ENCODE data around the gene UBTD1.

Gene UBTD1

GRCh38 chr10:97532935-97533671, 34.4 kb downstream of the UBTD1 start:
- TF ChIP-seq MAX (IDR thresholded peaks at IDR 0.05) (no peak), NFIC (IDR thresholded peaks at IDR 0.05) (no peak), EP300 (IDR thresholded peaks at IDR 0.05; ENCODE audit: borderline replicate concordance) (no peak), REST (IDR thresholded peaks at IDR 0.05; ENCODE audit: low read depth) (no peak), TCF12 (IDR thresholded peaks at IDR 0.05; ENCODE audit: low read depth) (no peak), ZBTB7A (IDR thresholded peaks at IDR 0.05; ENCODE audit: low read depth) (no peak), CREB1 (IDR thresholded peaks at IDR 0.05; ENCODE audit: low read depth) (no peak), EGR1 (IDR thresholded peaks at IDR 0.05) (no peak), TEAD4 (IDR thresholded peaks at IDR 0.05) (no peak), USF1 (IDR thresholded peaks at IDR 0.05) (no peak), YY1 (IDR thresholded peaks at IDR 0.05; ENCODE audit: low read depth) (no peak), FOXM1 (IDR thresholded peaks at IDR 0.05; ENCODE audit: borderline replicate concordance, low read depth) (no peak), RAD21 (IDR thresholded peaks at IDR 0.05; ENCODE audit: low read depth) (no peak), TAF1 (IDR thresholded peaks at IDR 0.05; ENCODE audit: low read depth) (no peak), CEBPB (IDR thresholded peaks at IDR 0.05) (no peak)

- TF ChIP-seq EP300 (IDR thresholded peaks at IDR 0.05; ENCODE audit: borderline replicate concordance) = no peak
- TF ChIP-seq RAD21 (IDR thresholded peaks at IDR 0.05; ENCODE audit: low read depth) = no peak
- no peak for TF ChIP-seq FOXM1 (IDR thresholded peaks at IDR 0.05; ENCODE audit: borderline replicate concordance, low read depth)
- no peak for TF ChIP-seq USF1 (IDR thresholded peaks at IDR 0.05)
- TF ChIP-seq ZBTB7A (IDR thresholded peaks at IDR 0.05; ENCODE audit: low read depth) = no peak
- no peak for TF ChIP-seq EGR1 (IDR thresholded peaks at IDR 0.05)
- TF ChIP-seq TEAD4 (IDR thresholded peaks at IDR 0.05) = no peak
- no peak for TF ChIP-seq TAF1 (IDR thresholded peaks at IDR 0.05; ENCODE audit: low read depth)
- TF ChIP-seq CEBPB (IDR thresholded peaks at IDR 0.05) = no peak
- no peak for TF ChIP-seq REST (IDR thresholded peaks at IDR 0.05; ENCODE audit: low read depth)
- TF ChIP-seq MAX (IDR thresholded peaks at IDR 0.05) = no peak
- no peak for TF ChIP-seq NFIC (IDR thresholded peaks at IDR 0.05)
Measured at GRCh38 chr10:97533888-97534287, 35.2 kb downstream of the UBTD1 start.

GRCh38 chr10:97534746-97535367, 36.1 kb downstream of the UBTD1 start:
- peak; percentile 72 for TF ChIP-seq RAD21 (IDR thresholded peaks at IDR 0.05; ENCODE audit: low read depth)
- no peak for TF ChIP-seq EP300 (IDR thresholded peaks at IDR 0.05; ENCODE audit: borderline replicate concordance)

- TF ChIP-seq RAD21 (IDR thresholded peaks at IDR 0.05; ENCODE audit: low read depth) (no peak), REST (IDR thresholded peaks at IDR 0.05; ENCODE audit: low read depth) (no peak), TCF12 (IDR thresholded peaks at IDR 0.05; ENCODE audit: low read depth) (no peak)
Measured at GRCh38 chr10:97537186-97537869, 38.6 kb downstream of the UBTD1 start.
